OCI-LY7 (cell line): ENCODE results near the gene BNIP3.

Source experiments
- CTCF ChIP-seq: fragments of 200-600 bp; sonication (generic); conservative IDR thresholded peaks from 2 replicates; pipeline ENCODE4 v1.5.1; 2014; ENCODE audit warnings: mild to moderate bottlenecking, antibody characterized with exemption, low read length, moderate library complexity, mixed read lengths
- EZH2phosphoT487 ChIP-seq: fragments of 200-600 bp; sonication (generic); IDR thresholded peaks from 2 replicates; pipeline ENCODE4 v1.6.1; 2018; ENCODE audit warnings: low read depth, borderline replicate concordance, mild to moderate bottlenecking, mixed run types, antibody characterized with exemption, low read length, moderate library complexity, mixed read lengths

DNA sequence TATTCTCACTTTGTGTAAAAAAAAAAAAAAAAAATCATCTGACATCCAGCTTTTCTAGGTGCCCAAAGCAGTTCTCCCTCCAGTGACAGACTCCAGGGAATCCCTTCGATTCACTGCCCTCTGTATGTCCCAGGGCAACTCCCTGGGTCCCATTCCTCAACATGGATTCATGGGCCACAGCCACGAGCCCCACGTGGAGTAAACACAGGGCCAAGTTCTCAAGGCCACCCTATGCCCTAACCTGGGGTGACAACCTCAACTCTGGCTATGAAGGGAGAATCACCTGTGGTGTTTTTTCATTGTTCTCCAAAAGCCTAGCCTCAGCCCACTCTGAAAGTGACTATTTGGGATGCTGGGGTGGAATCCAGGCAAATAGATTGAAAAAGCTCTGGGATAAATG, 3.4 kb downstream of the BNIP3 start:
- TF ChIP-seq CTCF: no peak
- no peak for TF ChIP-seq EZH2phosphoT487
